Measurements from ENCODE around the gene YBX1.
"Not testable (repeated sequence)": the region's sequence is repeated elsewhere in the genome, so short reads cannot be mapped to it uniquely, and the experiment has no call there.

The YBX1 gene

GRCh38 chr1:42747125-42747524, 64.9 kb downstream of the YBX1 start:
- H3K4me3 ChIP-seq (ENCODE audit: insufficient read depth, low read depth, low read length, poor library complexity, severe bottlenecking) = no peak overlapping the region
- H3K27ac ChIP-seq (ENCODE audit: insufficient read depth, low read length, poor library complexity, severe bottlenecking) = no peak overlapping the region
- H3K4me1 ChIP-seq (ENCODE audit: control insufficient read depth, insufficient read depth, low read length, poor library complexity, severe bottlenecking) = no peaks in the 10 kb centered on the region
- DNase-seq = peak in 1 of 3 donors; percentile 23
- H3K9me3 ChIP-seq (ENCODE audit: control insufficient read depth, low read length) = no peaks in the 10 kb centered on the region
- no peaks in the 10 kb centered on the region for H3K27me3 ChIP-seq (replicated peaks; ENCODE audit: control insufficient read depth, insufficient read depth, low read length, poor library complexity, severe bottlenecking)
- peaks cover 33% of the 10 kb centered on the region for H3K36me3 ChIP-seq (ENCODE audit: control insufficient read depth, insufficient read depth, low read length)

DNA sequence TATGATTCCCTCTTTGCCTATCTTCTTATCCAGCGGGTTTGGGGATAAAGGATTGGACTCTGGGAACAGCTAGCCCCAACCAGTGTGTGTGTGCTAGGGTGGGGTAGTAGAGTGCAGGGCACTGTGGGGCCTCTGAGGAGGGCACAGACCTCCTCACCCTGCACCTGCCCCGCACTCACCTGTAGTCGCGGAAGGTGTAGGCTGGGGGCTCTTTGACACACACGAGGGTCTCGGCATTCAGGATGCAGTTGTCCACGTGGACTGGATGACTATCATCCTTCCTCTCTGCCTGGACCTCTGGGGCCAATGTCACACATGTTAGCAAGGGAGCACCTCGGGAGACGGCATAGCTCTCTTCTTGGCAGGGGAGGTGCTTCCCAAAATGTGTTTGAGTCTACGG, 65.8 kb downstream of the YBX1 start:
- no peak overlapping the region for H3K27ac ChIP-seq (ENCODE audit: insufficient read depth, low read length, poor library complexity, severe bottlenecking)
- no peak overlapping the region for H3K4me3 ChIP-seq (ENCODE audit: insufficient read depth, low read depth, low read length, poor library complexity, severe bottlenecking)
- no peaks in the 10 kb centered on the region for H3K4me1 ChIP-seq (ENCODE audit: control insufficient read depth, insufficient read depth, low read length, poor library complexity, severe bottlenecking)
- no peak for DNase-seq
- no peaks in the 10 kb centered on the region for H3K27me3 ChIP-seq (replicated peaks; ENCODE audit: control insufficient read depth, insufficient read depth, low read length, poor library complexity, severe bottlenecking)
- no peaks in the 10 kb centered on the region for H3K9me3 ChIP-seq (ENCODE audit: control insufficient read depth, low read length)
- H3K36me3 ChIP-seq (ENCODE audit: control insufficient read depth, insufficient read depth, low read length) = peaks cover 42% of the 10 kb centered on the region

GRCh38 chr1:42748461-42749410, 66.5 kb downstream of the YBX1 start:
- no peaks in the 10 kb centered on the region for H3K9me3 ChIP-seq (ENCODE audit: control insufficient read depth, low read length)
- H3K4me1 ChIP-seq (ENCODE audit: control insufficient read depth, insufficient read depth, low read length, poor library complexity, severe bottlenecking) = no peaks in the 10 kb centered on the region
- H3K4me3 ChIP-seq (ENCODE audit: insufficient read depth, low read depth, low read length, poor library complexity, severe bottlenecking) = no peak overlapping the region
- no peak for DNase-seq
- peaks cover 46% of the 10 kb centered on the region for H3K36me3 ChIP-seq (ENCODE audit: control insufficient read depth, insufficient read depth, low read length)
- no peak overlapping the region for H3K27ac ChIP-seq (ENCODE audit: insufficient read depth, low read length, poor library complexity, severe bottlenecking)
- no peaks in the 10 kb centered on the region for H3K27me3 ChIP-seq (replicated peaks; ENCODE audit: control insufficient read depth, insufficient read depth, low read length, poor library complexity, severe bottlenecking)

DNA sequence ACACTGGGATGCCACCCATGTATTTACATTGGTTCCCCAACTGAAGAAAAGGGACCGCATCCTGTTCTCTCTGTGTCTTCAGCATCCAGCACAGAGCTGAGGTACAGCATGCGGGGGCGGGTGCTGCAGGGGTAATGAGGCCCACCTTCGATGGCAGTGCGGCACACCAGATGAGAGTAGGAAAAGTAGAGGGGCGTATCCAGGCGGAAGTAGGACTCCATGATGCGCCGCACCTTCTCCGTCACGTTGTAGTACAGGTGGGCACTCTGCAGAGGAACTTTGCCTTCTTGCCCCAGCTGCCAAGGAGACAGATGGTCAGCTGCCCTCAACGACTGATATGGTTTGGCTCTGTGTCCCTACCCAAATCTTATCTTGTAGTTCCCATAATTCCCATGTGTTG, 67.8 kb downstream of the YBX1 start:
- no peaks in the 10 kb centered on the region for H3K9me3 ChIP-seq (ENCODE audit: control insufficient read depth, low read length)
- no peaks in the 10 kb centered on the region for H3K27me3 ChIP-seq (replicated peaks; ENCODE audit: control insufficient read depth, insufficient read depth, low read length, poor library complexity, severe bottlenecking)
- no peak overlapping the region for H3K27ac ChIP-seq (ENCODE audit: insufficient read depth, low read length, poor library complexity, severe bottlenecking)
- no peak for DNase-seq
- peaks cover 59% of the 10 kb centered on the region for H3K36me3 ChIP-seq (ENCODE audit: control insufficient read depth, insufficient read depth, low read length)
- H3K4me1 ChIP-seq (ENCODE audit: control insufficient read depth, insufficient read depth, low read length, poor library complexity, severe bottlenecking) = no peaks in the 10 kb centered on the region
- no peak overlapping the region for H3K4me3 ChIP-seq (ENCODE audit: insufficient read depth, low read depth, low read length, poor library complexity, severe bottlenecking)

GRCh38 chr1:42751511-42752070, 69.4 kb downstream of the YBX1 start:
- DNase-seq; H3K27ac ChIP-seq (ENCODE audit: insufficient read depth, low read length, poor library complexity, severe bottlenecking); H3K9me3 ChIP-seq (ENCODE audit: control insufficient read depth, low read length); H3K4me1 ChIP-seq (ENCODE audit: control insufficient read depth, insufficient read depth, low read length, poor library complexity, severe bottlenecking); H3K27me3 ChIP-seq (replicated peaks; ENCODE audit: control insufficient read depth, insufficient read depth, low read length, poor library complexity, severe bottlenecking); H3K4me3 ChIP-seq (ENCODE audit: insufficient read depth, low read depth, low read length, poor library complexity, severe bottlenecking): not testable (repeated sequence)
- H3K36me3 ChIP-seq (ENCODE audit: control insufficient read depth, insufficient read depth, low read length) = peaks cover 70% of the 10 kb centered on the region

- H3K4me3 ChIP-seq (ENCODE audit: insufficient read depth, low read depth, low read length, poor library complexity, severe bottlenecking) = no peak overlapping the region
- no peaks in the 10 kb centered on the region for H3K9me3 ChIP-seq (ENCODE audit: control insufficient read depth, low read length)
- no peak for DNase-seq
- no peaks in the 10 kb centered on the region for H3K27me3 ChIP-seq (replicated peaks; ENCODE audit: control insufficient read depth, insufficient read depth, low read length, poor library complexity, severe bottlenecking)
- H3K27ac ChIP-seq (ENCODE audit: insufficient read depth, low read length, poor library complexity, severe bottlenecking) = no peak overlapping the region
- no peaks in the 10 kb centered on the region for H3K4me1 ChIP-seq (ENCODE audit: control insufficient read depth, insufficient read depth, low read length, poor library complexity, severe bottlenecking)
- peaks cover 72% of the 10 kb centered on the region for H3K36me3 ChIP-seq (ENCODE audit: control insufficient read depth, insufficient read depth, low read length)
Measured at GRCh38 chr1:42752284-42752683, 70.1 kb downstream of the YBX1 start.

DNA sequence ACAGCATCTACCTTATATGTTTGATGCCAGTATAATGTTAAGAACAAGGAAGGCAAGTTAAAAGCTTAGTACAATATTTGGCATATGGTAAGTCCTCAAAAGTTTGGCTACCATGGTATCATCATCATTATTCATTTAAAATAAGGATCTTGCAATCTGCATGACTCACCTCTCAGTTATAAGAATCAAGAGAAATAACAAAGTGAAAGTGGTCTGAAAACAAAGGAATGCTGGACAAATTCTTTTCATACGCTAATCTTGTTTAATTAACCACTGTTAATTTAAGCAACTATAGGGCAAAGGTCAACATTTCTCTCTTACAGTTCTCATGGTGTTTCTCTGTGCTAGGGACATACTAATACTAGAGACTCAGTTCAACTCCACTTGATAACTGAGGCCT, 70.9 kb downstream of the YBX1 start:
- peaks cover 80% of the 10 kb centered on the region for H3K36me3 ChIP-seq (ENCODE audit: control insufficient read depth, insufficient read depth, low read length)
- DNase-seq = no peak

More for the DNA sequence above, 70.9 kb downstream of the YBX1 start:
- Histone ChIP-seq H3K4me1 (ENCODE audit: control insufficient read depth, insufficient read depth, low read length, poor library complexity, severe bottlenecking) (no peaks in the 10 kb centered on the region), H3K9me3 (ENCODE audit: control insufficient read depth, low read length) (no peaks in the 10 kb centered on the region), H3K4me3 (ENCODE audit: insufficient read depth, low read depth, low read length, poor library complexity, severe bottlenecking) (no peak overlapping the region), H3K27me3 (replicated peaks; ENCODE audit: control insufficient read depth, insufficient read depth, low read length, poor library complexity, severe bottlenecking) (no peaks in the 10 kb centered on the region), H3K27ac (ENCODE audit: insufficient read depth, low read length, poor library complexity, severe bottlenecking) (no peak overlapping the region)

Data from effector memory CD4-positive, alpha-beta T cell (primary cell).